Measurements from ENCODE around the gene OR4D1.

OR4D1 gene

GRCh38 chr17:58184308-58184985 is 36.3 kb downstream of the OR4D1 start:
- Histone ChIP-seq H3K27me3 (ENCODE audit: control insufficient read depth, insufficient read depth, low read length) (no peaks in the 10 kb centered on the region), H3K4me3 (ENCODE audit: low read depth, low read length) (no peak overlapping the region), H3K9me3 (ENCODE audit: control insufficient read depth, insufficient read depth, low read length) (no peaks in the 10 kb centered on the region), H3K9ac (ENCODE audit: low read depth, low read length) (no peak overlapping the region), H3K4me1 (ENCODE audit: control insufficient read depth, insufficient read depth, low read length) (no peaks in the 10 kb centered on the region), H3K36me3 (ENCODE audit: control insufficient read depth, insufficient read depth, low read length) (no peaks in the 10 kb centered on the region)

- Histone ChIP-seq H3K9me3 (ENCODE audit: control insufficient read depth, insufficient read depth, low read length) (no peaks in the 10 kb centered on the region), H3K36me3 (ENCODE audit: control insufficient read depth, insufficient read depth, low read length) (no peaks in the 10 kb centered on the region), H3K27me3 (ENCODE audit: control insufficient read depth, insufficient read depth, low read length) (no peaks in the 10 kb centered on the region), H3K9ac (ENCODE audit: low read depth, low read length) (no peak overlapping the region), H3K4me1 (ENCODE audit: control insufficient read depth, insufficient read depth, low read length) (no peaks in the 10 kb centered on the region), H3K4me3 (ENCODE audit: low read depth, low read length) (no peak overlapping the region)
These were observed 37.0 kb downstream of the OR4D1 start for GRCh38 chr17:58184986-58185761.

DNA sequence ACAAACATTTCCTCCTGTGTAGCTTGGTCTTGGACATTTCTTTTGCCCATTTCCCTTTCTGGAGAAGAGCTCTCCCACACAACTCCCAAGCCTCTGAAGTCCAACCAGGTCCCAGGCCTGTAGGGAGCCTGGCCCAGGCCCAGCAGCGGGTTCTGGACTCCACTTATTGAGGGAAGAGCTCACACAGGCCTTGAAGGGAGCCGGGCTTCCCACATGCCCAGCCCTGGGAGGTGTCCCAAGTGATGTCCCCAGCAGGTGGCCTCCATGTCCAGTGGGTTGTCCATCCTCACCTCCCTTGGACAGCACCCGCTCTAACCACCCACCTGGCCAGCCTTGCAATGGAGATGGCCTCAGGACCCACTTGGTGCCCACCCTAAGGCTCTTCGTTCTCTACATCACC is 38.4 kb downstream of the OR4D1 start:
- Histone ChIP-seq H3K9me3 (ENCODE audit: control insufficient read depth, insufficient read depth, low read length) (no peaks in the 10 kb centered on the region), H3K36me3 (ENCODE audit: control insufficient read depth, insufficient read depth, low read length) (no peaks in the 10 kb centered on the region), H3K9ac (ENCODE audit: low read depth, low read length) (no peak overlapping the region), H3K4me3 (ENCODE audit: low read depth, low read length) (no peak overlapping the region), H3K27me3 (ENCODE audit: control insufficient read depth, insufficient read depth, low read length) (peaks cover 2% of the 10 kb centered on the region), H3K4me1 (ENCODE audit: control insufficient read depth, insufficient read depth, low read length) (no peaks in the 10 kb centered on the region)

DNA sequence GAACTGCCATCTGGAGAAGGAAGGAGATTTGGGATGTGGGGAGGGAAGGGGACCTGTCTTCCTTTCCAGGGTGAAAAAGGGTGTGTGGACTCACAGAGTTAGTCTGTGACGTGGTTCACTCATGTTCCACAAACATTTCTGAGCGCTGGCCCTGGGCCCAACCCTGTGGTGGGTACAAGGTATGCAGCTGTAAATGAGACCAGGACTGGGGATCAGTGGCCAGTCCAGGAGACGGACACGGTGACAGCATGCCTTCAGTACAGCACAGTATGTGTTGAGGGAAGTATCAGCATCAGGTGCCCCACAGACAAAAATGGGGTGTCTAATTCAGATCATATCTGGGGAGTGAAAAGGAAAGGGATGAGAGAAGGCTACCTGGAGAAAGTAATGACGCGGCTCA is 38.9 kb downstream of the OR4D1 start:
- Histone ChIP-seq H3K4me1 (ENCODE audit: control insufficient read depth, insufficient read depth, low read length) (no peaks in the 10 kb centered on the region), H3K27me3 (ENCODE audit: control insufficient read depth, insufficient read depth, low read length) (peaks cover 2% of the 10 kb centered on the region), H3K9me3 (ENCODE audit: control insufficient read depth, insufficient read depth, low read length) (no peaks in the 10 kb centered on the region), H3K9ac (ENCODE audit: low read depth, low read length) (no peak overlapping the region), H3K4me3 (ENCODE audit: low read depth, low read length) (no peak overlapping the region), H3K36me3 (ENCODE audit: control insufficient read depth, insufficient read depth, low read length) (no peaks in the 10 kb centered on the region)

GRCh38 chr17:58187675-58188074 is 39.5 kb downstream of the OR4D1 start:
- Histone ChIP-seq H3K9ac (ENCODE audit: low read depth, low read length) (no peak overlapping the region), H3K9me3 (ENCODE audit: control insufficient read depth, insufficient read depth, low read length) (no peaks in the 10 kb centered on the region), H3K27me3 (ENCODE audit: control insufficient read depth, insufficient read depth, low read length) (peaks cover 2% of the 10 kb centered on the region), H3K4me3 (ENCODE audit: low read depth, low read length) (no peak overlapping the region), H3K36me3 (ENCODE audit: control insufficient read depth, insufficient read depth, low read length) (no peaks in the 10 kb centered on the region), H3K4me1 (ENCODE audit: control insufficient read depth, insufficient read depth, low read length) (no peaks in the 10 kb centered on the region)

GRCh38 chr17:58189436-58190146 is 41.4 kb downstream of the OR4D1 start:
- H3K4me3 ChIP-seq (ENCODE audit: low read depth, low read length): no peak overlapping the region
- peaks cover 2% of the 10 kb centered on the region for H3K27me3 ChIP-seq (ENCODE audit: control insufficient read depth, insufficient read depth, low read length)
- H3K4me1 ChIP-seq (ENCODE audit: control insufficient read depth, insufficient read depth, low read length): no peaks in the 10 kb centered on the region
- H3K36me3 ChIP-seq (ENCODE audit: control insufficient read depth, insufficient read depth, low read length): no peaks in the 10 kb centered on the region
- no peak overlapping the region for H3K9ac ChIP-seq (ENCODE audit: low read depth, low read length)
- H3K9me3 ChIP-seq (ENCODE audit: control insufficient read depth, insufficient read depth, low read length): no peaks in the 10 kb centered on the region

DNA sequence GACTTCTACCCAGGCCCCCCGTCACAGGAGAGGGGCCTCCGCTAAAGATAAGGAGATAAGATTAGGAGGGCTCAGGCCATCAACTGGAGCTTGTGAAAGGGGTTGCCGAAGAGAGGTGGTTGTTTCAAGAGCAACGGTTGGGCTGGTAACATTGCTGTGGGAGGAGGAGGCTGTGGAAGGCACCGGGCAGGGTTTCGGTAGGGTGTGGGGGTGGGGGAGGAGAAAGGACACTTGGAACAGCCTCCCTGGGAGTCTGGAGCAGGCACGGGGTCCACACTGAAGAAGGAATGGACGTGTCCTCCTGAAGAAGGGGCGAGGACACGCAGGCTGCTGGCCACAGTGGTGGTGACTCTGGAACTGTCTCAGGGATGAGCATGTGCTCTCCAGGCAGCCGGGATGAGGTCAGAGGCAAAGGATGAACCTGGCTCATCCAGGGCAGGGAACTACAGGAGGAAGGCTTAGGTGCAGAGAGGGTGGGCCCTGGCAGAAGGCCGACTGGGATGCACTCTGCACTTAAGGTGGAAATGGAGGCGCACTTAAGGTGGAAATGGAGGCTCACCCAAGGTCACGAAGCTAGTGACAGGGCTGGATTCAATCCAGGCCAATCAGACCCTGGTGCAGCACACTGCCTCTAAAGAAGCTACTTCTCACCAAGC is 43.2 kb downstream of the OR4D1 start:
- Histone ChIP-seq H3K9me3 (ENCODE audit: control insufficient read depth, insufficient read depth, low read length) (no peaks in the 10 kb centered on the region), H3K4me3 (ENCODE audit: low read depth, low read length) (no peak overlapping the region), H3K27me3 (ENCODE audit: control insufficient read depth, insufficient read depth, low read length) (peaks cover 2% of the 10 kb centered on the region), H3K4me1 (ENCODE audit: control insufficient read depth, insufficient read depth, low read length) (no peaks in the 10 kb centered on the region), H3K9ac (ENCODE audit: low read depth, low read length) (no peak overlapping the region), H3K36me3 (ENCODE audit: control insufficient read depth, insufficient read depth, low read length) (no peaks in the 10 kb centered on the region)

GRCh38 chr17:58192612-58193011 is 44.4 kb downstream of the OR4D1 start, which contains the start of gene EPX:
Gene EPX, plus strand, starts transcription at chr17:58192726. Its CDS starts 121 bp downstream, at chr17:58192847.
- Histone ChIP-seq H3K4me3 (ENCODE audit: low read depth, low read length) (no peak within 1 kb of the TSS), H3K27me3 (ENCODE audit: control insufficient read depth, insufficient read depth, low read length) (peaks cover 5% of the 10 kb centered on the region), H3K36me3 (ENCODE audit: control insufficient read depth, insufficient read depth, low read length) (no peaks in the 10 kb centered on the region), H3K9me3 (ENCODE audit: control insufficient read depth, insufficient read depth, low read length) (no peaks in the 10 kb centered on the region), H3K4me1 (ENCODE audit: control insufficient read depth, insufficient read depth, low read length) (no peaks in the 10 kb centered on the region), H3K9ac (ENCODE audit: low read depth, low read length) (no peak within 1 kb of the TSS)

- Histone ChIP-seq H3K9me3 (ENCODE audit: control insufficient read depth, insufficient read depth, low read length) (no peaks in the 10 kb centered on the region), H3K9ac (ENCODE audit: low read depth, low read length) (no peak overlapping the region), H3K36me3 (ENCODE audit: control insufficient read depth, insufficient read depth, low read length) (no peaks in the 10 kb centered on the region), H3K4me3 (ENCODE audit: low read depth, low read length) (no peak overlapping the region), H3K4me1 (ENCODE audit: control insufficient read depth, insufficient read depth, low read length) (no peaks in the 10 kb centered on the region), H3K27me3 (ENCODE audit: control insufficient read depth, insufficient read depth, low read length) (peaks cover 7% of the 10 kb centered on the region)
These were observed 45.6 kb downstream of the OR4D1 start for GRCh38 chr17:58193641-58194255.

GRCh38 chr17:58195518-58196123 is 47.4 kb downstream of the OR4D1 start:
- H3K4me3 ChIP-seq (ENCODE audit: low read depth, low read length): no peak overlapping the region
- no peaks in the 10 kb centered on the region for H3K36me3 ChIP-seq (ENCODE audit: control insufficient read depth, insufficient read depth, low read length)
- H3K9me3 ChIP-seq (ENCODE audit: control insufficient read depth, insufficient read depth, low read length): no peaks in the 10 kb centered on the region
- peaks cover 11% of the 10 kb centered on the region for H3K27me3 ChIP-seq (ENCODE audit: control insufficient read depth, insufficient read depth, low read length)
- H3K9ac ChIP-seq (ENCODE audit: low read depth, low read length): no peak overlapping the region
- no peaks in the 10 kb centered on the region for H3K4me1 ChIP-seq (ENCODE audit: control insufficient read depth, insufficient read depth, low read length)

- H3K27me3 ChIP-seq (ENCODE audit: control insufficient read depth, insufficient read depth, low read length): peaks cover 13% of the 10 kb centered on the region
- H3K36me3 ChIP-seq (ENCODE audit: control insufficient read depth, insufficient read depth, low read length): no peaks in the 10 kb centered on the region
- no peaks in the 10 kb centered on the region for H3K9me3 ChIP-seq (ENCODE audit: control insufficient read depth, insufficient read depth, low read length)
These were observed 48.4 kb downstream of the OR4D1 start for GRCh38 chr17:58196610-58197009.

More at GRCh38 chr17:58196610-58197009, 48.4 kb downstream of the OR4D1 start:
- H3K9ac ChIP-seq (ENCODE audit: low read depth, low read length): no peak overlapping the region
- no peaks in the 10 kb centered on the region for H3K4me1 ChIP-seq (ENCODE audit: control insufficient read depth, insufficient read depth, low read length)
- no peak overlapping the region for H3K4me3 ChIP-seq (ENCODE audit: low read depth, low read length)
